Mesendoderm (in vitro differentiated cells): ENCODE measurements around the gene GLYATL2. TPM values are rescaled to one million over a fixed set of nuclear protein-coding genes. Genes with fewer than 3 reads are reported as not detected.

Experiments
- DNase-seq: peaks from one replicate; pipeline ENCODE4 v3.0.0; 2013
- H2AK5ac ChIP-seq: 2 replicates; pipeline ENCODE4 v1.6.1; 2013; ENCODE audit warnings: low read length, inconsistent platforms
- H2BK120ac ChIP-seq: 2 replicates; pipeline ENCODE4 v1.6.1; 2013; ENCODE audit warnings: low read depth, mild to moderate bottlenecking, low read length, moderate library complexity, mixed read lengths
- H2BK15ac ChIP-seq: replicated peaks from 2 replicates; pipeline ENCODE4 v1.6.1; 2013; ENCODE audit warnings: low read depth, mild to moderate bottlenecking, moderate library complexity
- H2BK5ac ChIP-seq: 2 replicates; pipeline ENCODE4 v1.6.1; 2013; ENCODE audit warnings: low read length, inconsistent platforms
- H3K18ac ChIP-seq: 2 replicates; pipeline ENCODE4 v1.6.1; 2013; ENCODE audit warnings: mild to moderate bottlenecking, low read length, mixed read lengths
- H3K23ac ChIP-seq: one replicate; pipeline ENCODE4 v1.6.1; 2013; ENCODE audit warnings: low read length
- H3K27ac ChIP-seq: 2 replicates; pipeline ENCODE4 v1.5.1; 2013; ENCODE audit warnings: low read depth, mild to moderate bottlenecking, inconsistent platforms, low read length, moderate library complexity
- H3K27me3 ChIP-seq: 2 replicates; pipeline ENCODE4 v1.6.1; 2013; ENCODE audit warnings: low read length, control low read depth, mild to moderate bottlenecking, inconsistent platforms; ENCODE audit not compliant: insufficient read depth, poor library complexity
- H3K36me3 ChIP-seq: 2 replicates; pipeline ENCODE4 v1.6.1; 2013; ENCODE audit warnings: low read length, inconsistent platforms; ENCODE audit not compliant: control insufficient read depth, insufficient read depth
- H3K4ac ChIP-seq: one replicate; pipeline ENCODE4 v1.6.1; 2013; ENCODE audit warnings: low read depth, mild to moderate bottlenecking, low read length, moderate library complexity
- H3K4me1 ChIP-seq: 2 replicates; pipeline ENCODE4 v1.6.1; 2013; ENCODE audit warnings: low read depth, low read length, inconsistent platforms; ENCODE audit not compliant: control insufficient read depth
- H3K4me2 ChIP-seq: 2 replicates; pipeline ENCODE4 v1.6.1; 2013; ENCODE audit warnings: low read length
- H3K4me3 ChIP-seq: 2 replicates; pipeline ENCODE4 v1.5.1; 2013; ENCODE audit warnings: mild to moderate bottlenecking, low read length
- H3K56ac ChIP-seq: one replicate; pipeline ENCODE4 v1.6.1; 2013; ENCODE audit warnings: low read length
- H3K79me1 ChIP-seq: 2 replicates; pipeline ENCODE4 v1.6.1; 2013; ENCODE audit warnings: low read length, inconsistent platforms
- H3K79me2 ChIP-seq: 2 replicates; pipeline ENCODE4 v1.6.1; 2013; ENCODE audit warnings: mild to moderate bottlenecking, low read length; ENCODE audit not compliant: control insufficient read depth, insufficient read depth
- H3K9ac ChIP-seq: 2 replicates; pipeline ENCODE4 v1.6.1; 2013; ENCODE audit warnings: low read length, inconsistent platforms
- H4K5ac ChIP-seq: one replicate; pipeline ENCODE4 v1.6.1; 2013; ENCODE audit warnings: low read length
- H4K8ac ChIP-seq: one replicate; pipeline ENCODE4 v1.6.1; 2013; ENCODE audit warnings: low read depth, mild to moderate bottlenecking, control low read depth, low read length, moderate library complexity
- WGBS: extraction: QIAGEN DNeasy Blood & Tissue Kit; methylation state at CpG from one replicate; pipeline ENCODE4 v1.1.7; 2013; ENCODE audit warnings: low lambda C conversion rate, missing lambda C conversion rate; ENCODE audit not compliant: insufficient coverage; ENCODE audit errors: extremely low coverage; 5-methylcytosine and 5-hydroxymethylcytosine counted together
- polyA plus RNA-seq, 2 experiments: library from polyadenylated mRNA; stranded (reverse); fragments of 200-250 nt; gene quantifications; one replicate each; pipeline ENCODE4 v1.2.3, GENCODE V29; 2013

The GLYATL2 gene, protein sequence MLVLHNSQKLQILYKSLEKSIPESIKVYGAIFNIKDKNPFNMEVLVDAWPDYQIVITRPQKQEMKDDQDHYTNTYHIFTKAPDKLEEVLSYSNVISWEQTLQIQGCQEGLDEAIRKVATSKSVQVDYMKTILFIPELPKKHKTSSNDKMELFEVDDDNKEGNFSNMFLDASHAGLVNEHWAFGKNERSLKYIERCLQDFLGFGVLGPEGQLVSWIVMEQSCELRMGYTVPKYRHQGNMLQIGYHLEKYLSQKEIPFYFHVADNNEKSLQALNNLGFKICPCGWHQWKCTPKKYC
- 0.14 TPM for polyA plus RNA-seq (2013, experiment 1 of 2)
- 0.10 TPM for polyA plus RNA-seq (2013, experiment 2 of 2)

DNA sequence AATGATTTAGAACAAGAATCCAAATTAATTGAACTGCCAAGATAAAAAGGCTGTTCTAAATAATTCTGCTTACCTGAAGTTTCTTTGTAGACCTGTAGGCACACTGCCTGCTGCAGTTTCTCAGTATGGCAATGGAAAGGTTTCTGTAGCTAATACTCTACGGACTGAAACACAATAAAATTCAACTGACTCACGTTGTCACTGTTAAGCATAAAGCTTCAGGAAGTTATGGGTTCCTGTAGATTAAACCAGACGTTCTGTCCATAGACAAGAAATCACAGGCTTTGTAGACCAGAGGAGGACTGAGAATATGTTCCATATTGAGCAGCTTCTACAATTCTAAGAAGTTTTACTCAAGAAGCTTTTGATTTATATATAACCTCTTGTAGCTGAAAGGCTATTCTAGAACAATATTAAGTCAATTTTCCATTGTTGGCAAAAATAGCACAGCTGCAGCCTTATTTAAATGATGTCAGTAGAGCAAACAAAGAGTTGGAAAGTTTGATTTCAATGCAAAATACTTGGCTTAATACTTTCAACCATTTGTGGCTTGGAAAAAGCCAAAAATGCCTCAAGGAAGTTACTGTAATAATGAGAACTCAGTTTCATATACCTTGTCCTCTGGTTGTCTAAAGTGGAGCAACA lies at the start of gene GLYATL2:
Gene GLYATL2 (minus strand): TSS at position 344 of the 645 bp plus-strand sequence. CDS start 5,092 bp downstream, outside the sequence.
- Histone ChIP-seq H3K56ac (no peak within 1 kb of the TSS), H2BK15ac (no peak within 1 kb of the TSS), H2BK120ac (no peak within 1 kb of the TSS), H2AK5ac (no peak within 1 kb of the TSS), H3K79me2 (no peaks in the 10 kb centered on the region), H3K9ac (no peak within 1 kb of the TSS), H3K79me1 (no peaks in the 10 kb centered on the region), H2BK5ac (no peak within 1 kb of the TSS), H3K4me2 (no peak within 1 kb of the TSS), H3K4ac (no peak within 1 kb of the TSS), H3K4me1 (no peaks in the 10 kb centered on the region), H4K5ac (no peak within 1 kb of the TSS), H3K27ac (no peak within 1 kb of the TSS), H3K36me3 (no peaks in the 10 kb centered on the region), H3K27me3 (no peaks in the 10 kb centered on the region), H3K23ac (no peak within 1 kb of the TSS), H3K18ac (no peak within 1 kb of the TSS), H3K4me3 (no peak within 1 kb of the TSS), H4K8ac (no peak within 1 kb of the TSS)
- WGBS = no CpG with 5 or more reads among the region's 3 CpGs
- DNase-seq = no peak

GRCh38 chr11:58893899-58894298 lies 49.4 kb upstream of the GLYATL2 start:
- Histone ChIP-seq H3K79me2 (no peaks in the 10 kb centered on the region), H3K23ac (no peak overlapping the region), H3K4ac (no peak overlapping the region), H2BK120ac (no peak overlapping the region), H2BK15ac (no peak overlapping the region), H3K4me2 (no peak overlapping the region), H3K27me3 (no peaks in the 10 kb centered on the region), H3K56ac (no peak overlapping the region), H3K4me3 (no peak overlapping the region), H4K8ac (no peak overlapping the region), H3K9ac (no peak overlapping the region), H3K79me1 (no peaks in the 10 kb centered on the region), H3K27ac (no peak overlapping the region), H2AK5ac (no peak overlapping the region), H2BK5ac (no peak overlapping the region), H4K5ac (no peak overlapping the region), H3K18ac (no peak overlapping the region), H3K4me1 (no peaks in the 10 kb centered on the region), H3K36me3 (no peaks in the 10 kb centered on the region)
- no peak for DNase-seq
- no CpG with 5 or more reads among the region's 2 CpGs for WGBS

DNA sequence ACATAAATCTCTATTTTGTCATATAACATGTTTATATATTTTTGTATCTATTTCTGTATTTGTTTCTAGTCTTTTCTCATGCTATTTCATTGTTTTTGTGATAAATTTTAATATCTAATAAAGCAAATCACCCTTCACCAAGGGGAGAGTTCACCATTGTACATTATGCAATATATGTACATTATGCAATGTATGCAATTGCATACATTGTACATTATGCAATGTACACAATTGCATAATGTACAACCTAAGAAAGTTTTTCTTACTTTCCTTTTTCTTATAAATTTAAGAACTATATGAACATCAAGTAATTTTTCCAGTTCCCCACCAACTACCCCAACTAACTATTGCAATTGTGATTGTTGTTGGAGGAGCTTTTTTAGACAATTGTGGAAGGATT lies 44.1 kb upstream of the GLYATL2 start:
- Histone ChIP-seq H3K9ac (no peak overlapping the region), H3K79me1 (no peaks in the 10 kb centered on the region), H3K27me3 (no peaks in the 10 kb centered on the region), H4K5ac (no peak overlapping the region), H3K79me2 (no peaks in the 10 kb centered on the region), H4K8ac (no peak overlapping the region), H3K4me1 (no peaks in the 10 kb centered on the region), H2BK5ac (no peak overlapping the region), H3K23ac (no peak overlapping the region), H2AK5ac (no peak overlapping the region), H3K4ac (no peak overlapping the region), H3K27ac (no peak overlapping the region), H3K4me2 (no peak overlapping the region), H3K18ac (no peak overlapping the region), H3K4me3 (no peak overlapping the region), H3K36me3 (no peaks in the 10 kb centered on the region), H2BK120ac (no peak overlapping the region), H2BK15ac (no peak overlapping the region), H3K56ac (no peak overlapping the region)
- DNase-seq = no peak

DNA sequence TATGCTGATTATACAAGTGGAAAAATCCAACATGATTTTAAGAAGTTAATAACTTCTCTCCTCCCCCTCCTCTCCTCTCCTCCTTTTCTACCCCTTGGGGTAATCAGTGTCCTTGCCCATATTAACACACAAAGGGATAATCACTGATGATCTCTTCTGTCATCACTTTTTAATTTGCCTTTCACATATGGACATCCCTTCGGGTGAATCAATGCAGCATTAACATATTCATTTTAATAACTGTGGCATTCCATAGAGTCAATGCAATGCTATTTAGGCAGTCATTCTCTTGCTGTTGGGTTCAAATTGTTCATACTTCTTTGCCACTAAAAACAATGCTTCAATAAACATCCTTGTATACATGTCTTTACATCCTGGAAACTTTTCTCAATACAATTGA lies 42.9 kb upstream of the GLYATL2 start:
- H3K79me2 ChIP-seq = no peaks in the 10 kb centered on the region
- no peak overlapping the region for H3K27ac ChIP-seq
- no CpG with 5 or more reads among the region's 1 CpG for WGBS
- no peak for DNase-seq
- H4K5ac ChIP-seq = no peak overlapping the region
- no peaks in the 10 kb centered on the region for H3K36me3 ChIP-seq
- no peak overlapping the region for H3K4ac ChIP-seq
- H3K18ac ChIP-seq = no peak overlapping the region
- no peak overlapping the region for H2BK15ac ChIP-seq
- H2BK120ac ChIP-seq = no peak overlapping the region
- no peaks in the 10 kb centered on the region for H3K27me3 ChIP-seq
- H4K8ac ChIP-seq = no peak overlapping the region
- H3K23ac ChIP-seq = no peak overlapping the region
- H3K56ac ChIP-seq = no peak overlapping the region
- H3K9ac ChIP-seq = no peak overlapping the region
- H3K4me1 ChIP-seq = no peaks in the 10 kb centered on the region
- H3K4me2 ChIP-seq = no peak overlapping the region
- H2AK5ac ChIP-seq = no peak overlapping the region
- no peak overlapping the region for H2BK5ac ChIP-seq
- H3K4me3 ChIP-seq = no peak overlapping the region
- no peaks in the 10 kb centered on the region for H3K79me1 ChIP-seq

DNA sequence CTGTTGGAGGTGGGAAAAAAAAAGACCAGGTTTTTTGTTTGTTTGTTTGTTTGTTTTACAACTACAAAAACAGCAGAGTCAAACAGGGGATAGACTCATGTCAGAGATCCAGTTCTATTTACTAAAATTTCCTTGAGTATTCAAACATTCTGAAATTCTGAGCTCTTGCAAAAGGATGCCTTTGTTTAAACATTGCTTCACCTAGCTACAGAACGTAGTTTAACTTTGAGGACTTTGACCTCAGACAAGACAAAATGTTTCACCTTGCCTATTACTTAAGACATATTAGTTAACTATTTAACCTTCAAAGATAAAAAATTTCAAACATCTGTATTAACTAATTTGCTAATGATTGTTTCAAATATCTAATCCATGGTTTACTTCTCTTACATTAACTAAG lies 36.1 kb upstream of the GLYATL2 start:
- H3K36me3 ChIP-seq = no peaks in the 10 kb centered on the region

GRCh38 chr11:58880166-58880565 lies 35.7 kb upstream of the GLYATL2 start:
- Histone ChIP-seq H3K4me3 (no peak overlapping the region), H3K4me2 (no peak overlapping the region), H4K5ac (no peak overlapping the region)

More for the DNA sequence above, 36.1 kb upstream of the GLYATL2 start:
- Histone ChIP-seq H3K79me1 (no peaks in the 10 kb centered on the region), H2BK120ac (no peak overlapping the region), H3K56ac (no peak overlapping the region), H3K79me2 (no peaks in the 10 kb centered on the region), H3K4me2 (no peak overlapping the region), H3K9ac (no peak overlapping the region), H3K4me3 (no peak overlapping the region), H4K8ac (no peak overlapping the region), H2BK15ac (no peak overlapping the region), H2AK5ac (no peak overlapping the region), H3K23ac (no peak overlapping the region), H3K18ac (no peak overlapping the region), H4K5ac (no peak overlapping the region), H3K4me1 (no peaks in the 10 kb centered on the region), H3K4ac (no peak overlapping the region), H3K27me3 (no peaks in the 10 kb centered on the region), H2BK5ac (no peak overlapping the region), H3K27ac (no peak overlapping the region)
- no peak for DNase-seq
- no CpG with 5 or more reads among the region's 1 CpG for WGBS

More at GRCh38 chr11:58880166-58880565, 35.7 kb upstream of the GLYATL2 start:
- Histone ChIP-seq H3K9ac (no peak overlapping the region), H2BK120ac (no peak overlapping the region), H2BK5ac (no peak overlapping the region), H3K4me1 (no peaks in the 10 kb centered on the region), H2BK15ac (no peak overlapping the region), H3K4ac (no peak overlapping the region), H3K79me2 (no peaks in the 10 kb centered on the region), H3K79me1 (no peaks in the 10 kb centered on the region), H3K27ac (no peak overlapping the region), H3K36me3 (no peaks in the 10 kb centered on the region), H3K27me3 (no peaks in the 10 kb centered on the region), H3K18ac (no peak overlapping the region), H3K23ac (no peak overlapping the region), H3K56ac (no peak overlapping the region), H4K8ac (no peak overlapping the region), H2AK5ac (no peak overlapping the region)
- no peak for DNase-seq
